AG09309 (cell line): ENCODE measurements around the gene ERBB4.

Experiments used
- DNase-seq: peaks from one replicate; pipeline ENCODE4 v3.0.0-alpha.2; 2010; ENCODE audit warnings: low read depth
- H3K4me3 ChIP-seq: 2 replicates; pipeline ENCODE4 v1.5.1; 2011; ENCODE audit warnings: mild to moderate bottlenecking, low read depth, low read length, moderate library complexity; ENCODE audit not compliant: control insufficient read depth
- CTCF ChIP-seq: IDR thresholded peaks from 2 replicates; pipeline ENCODE4 v1.5.1; 2011; ENCODE audit warnings: mild to moderate bottlenecking, low read depth, low read length, inconsistent platforms; ENCODE audit not compliant: insufficient read depth, control insufficient read depth; ENCODE audit errors: missing control alignments

Gene ERBB4

DNA sequence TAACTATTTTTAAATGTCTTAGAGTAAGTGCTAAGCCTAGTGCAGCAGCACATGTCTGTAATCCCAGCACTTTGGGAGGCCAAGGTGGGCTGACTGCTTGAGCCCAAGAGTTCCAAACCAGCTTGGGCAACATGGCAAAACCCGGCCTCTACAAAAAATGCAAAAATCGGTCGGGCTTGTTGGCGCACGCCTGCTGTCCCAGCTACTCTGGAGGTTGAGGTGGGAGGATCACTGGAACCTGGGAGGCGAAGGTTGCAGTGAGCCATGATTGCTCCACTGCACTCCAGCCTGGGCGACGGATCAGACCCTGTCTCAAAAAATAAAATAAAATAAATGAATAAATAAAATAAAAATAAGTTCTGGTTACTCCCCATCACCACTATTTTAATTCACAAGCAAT, 783.4 kb downstream of the ERBB4 start:
- TF ChIP-seq CTCF: no peak
- no peak for DNase-seq

DNA sequence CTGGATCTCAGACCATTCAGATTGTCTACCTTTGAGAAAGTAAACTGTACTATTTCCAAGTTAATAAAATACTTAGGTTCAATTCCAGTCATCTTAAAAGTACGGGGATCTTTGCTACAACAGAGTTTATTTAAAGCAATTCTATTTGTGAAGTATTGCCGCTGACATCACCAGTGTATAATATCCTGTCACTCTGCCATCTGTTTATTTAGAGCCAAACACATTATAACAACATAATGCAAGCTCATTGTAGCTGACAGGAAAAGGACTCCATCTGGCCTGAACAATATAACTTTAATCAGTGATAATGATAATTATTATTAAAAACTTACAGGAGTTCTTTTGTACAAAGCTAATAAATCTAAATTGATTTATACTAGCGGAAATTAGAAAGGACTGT, 786.8 kb downstream of the ERBB4 start:
- H3K4me3 ChIP-seq: no peak overlapping the region
- no peak for DNase-seq
- no peak for TF ChIP-seq CTCF

More for the DNA sequence above, 783.4 kb downstream of the ERBB4 start:
- H3K4me3 ChIP-seq: no peak overlapping the region

DNA sequence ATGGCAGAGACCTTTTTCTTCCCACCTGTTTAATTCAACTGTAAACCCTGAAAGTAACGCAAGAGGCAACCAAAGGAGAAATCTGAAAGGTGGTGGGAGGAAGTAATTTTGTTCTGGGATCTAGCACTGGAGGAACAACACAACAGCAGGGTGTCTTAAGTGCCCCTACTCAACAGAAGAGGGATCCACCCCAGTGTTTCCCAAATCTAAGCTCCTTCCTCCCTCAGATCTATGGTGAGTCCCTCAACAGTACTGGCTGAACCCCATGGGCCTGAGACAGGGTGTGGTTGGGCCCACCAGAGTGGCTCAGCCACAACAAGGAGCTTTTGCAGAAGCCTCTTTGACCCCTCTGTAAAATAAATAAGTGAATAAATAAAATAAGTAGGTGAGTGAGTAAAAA, 790.3 kb downstream of the ERBB4 start:
- DNase-seq: no peak
- no peak overlapping the region for H3K4me3 ChIP-seq
- no peak for TF ChIP-seq CTCF

DNA sequence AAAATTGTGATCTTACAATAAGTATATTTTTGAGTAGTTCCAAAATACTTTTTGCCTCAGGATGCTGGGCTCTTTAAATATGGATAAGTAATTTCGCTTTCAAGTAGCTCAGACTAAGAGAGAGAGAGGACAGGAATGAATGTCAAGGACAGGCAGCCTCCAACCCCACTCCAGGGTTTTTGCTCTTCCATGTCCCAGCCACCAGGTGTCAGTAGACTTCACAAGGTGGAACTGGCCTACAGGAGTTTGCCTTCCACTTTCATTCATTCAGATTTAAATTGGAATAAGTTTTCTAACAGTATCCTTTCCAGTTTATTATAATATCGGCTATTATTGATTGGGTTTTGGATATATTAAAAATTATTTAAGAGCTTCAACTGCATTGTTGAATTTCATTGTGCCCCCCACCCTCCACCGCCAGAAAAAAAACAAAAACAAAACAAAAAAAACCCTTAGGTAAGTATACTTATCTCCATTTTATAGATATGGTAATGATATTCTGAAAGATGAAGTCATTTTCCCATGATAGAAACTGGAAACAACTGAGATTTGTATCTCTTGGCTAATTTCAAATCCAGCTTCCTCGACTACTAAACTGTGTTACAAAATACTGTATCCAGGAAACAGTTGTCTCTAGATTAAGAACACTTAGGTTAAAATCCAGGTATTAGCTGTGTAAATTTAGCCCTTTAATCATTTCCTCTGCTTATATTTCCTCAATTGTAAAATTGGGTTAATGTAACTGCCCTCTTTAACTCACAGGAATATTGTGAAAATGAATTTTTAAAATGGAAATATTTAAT, 793.1 kb downstream of the ERBB4 start:
- peak; percentile 25 for DNase-seq
- peak; percentile 95 for TF ChIP-seq CTCF
- no peak overlapping the region for H3K4me3 ChIP-seq

- H3K4me3 ChIP-seq: no peak overlapping the region
- TF ChIP-seq CTCF: no peak
- no peak for DNase-seq
These were observed 794.2 kb downstream of the ERBB4 start for GRCh38 chr2:211744379-211744778.

GRCh38 chr2:211741966-211742365, 796.6 kb downstream of the ERBB4 start:
- no peak for DNase-seq
- no peak for TF ChIP-seq CTCF
- no peak overlapping the region for H3K4me3 ChIP-seq
